Stimulated activated CD4-positive, alpha-beta T cell treated with anti-CD3 and anti-CD28 coated beads, Interleukin-1b, Interleukin-23, amount 100 ng/mL, for 1 hour (primary cell): ENCODE results near the gene RIN1.

ENCODE experiments used
- DNase-seq, 2 donors: peaks; one replicate each; pipeline ENCODE4 v3.0.0-alpha.2; 2020; ENCODE audit warnings: low read depth in 2 of 2

Gene RIN1

DNA sequence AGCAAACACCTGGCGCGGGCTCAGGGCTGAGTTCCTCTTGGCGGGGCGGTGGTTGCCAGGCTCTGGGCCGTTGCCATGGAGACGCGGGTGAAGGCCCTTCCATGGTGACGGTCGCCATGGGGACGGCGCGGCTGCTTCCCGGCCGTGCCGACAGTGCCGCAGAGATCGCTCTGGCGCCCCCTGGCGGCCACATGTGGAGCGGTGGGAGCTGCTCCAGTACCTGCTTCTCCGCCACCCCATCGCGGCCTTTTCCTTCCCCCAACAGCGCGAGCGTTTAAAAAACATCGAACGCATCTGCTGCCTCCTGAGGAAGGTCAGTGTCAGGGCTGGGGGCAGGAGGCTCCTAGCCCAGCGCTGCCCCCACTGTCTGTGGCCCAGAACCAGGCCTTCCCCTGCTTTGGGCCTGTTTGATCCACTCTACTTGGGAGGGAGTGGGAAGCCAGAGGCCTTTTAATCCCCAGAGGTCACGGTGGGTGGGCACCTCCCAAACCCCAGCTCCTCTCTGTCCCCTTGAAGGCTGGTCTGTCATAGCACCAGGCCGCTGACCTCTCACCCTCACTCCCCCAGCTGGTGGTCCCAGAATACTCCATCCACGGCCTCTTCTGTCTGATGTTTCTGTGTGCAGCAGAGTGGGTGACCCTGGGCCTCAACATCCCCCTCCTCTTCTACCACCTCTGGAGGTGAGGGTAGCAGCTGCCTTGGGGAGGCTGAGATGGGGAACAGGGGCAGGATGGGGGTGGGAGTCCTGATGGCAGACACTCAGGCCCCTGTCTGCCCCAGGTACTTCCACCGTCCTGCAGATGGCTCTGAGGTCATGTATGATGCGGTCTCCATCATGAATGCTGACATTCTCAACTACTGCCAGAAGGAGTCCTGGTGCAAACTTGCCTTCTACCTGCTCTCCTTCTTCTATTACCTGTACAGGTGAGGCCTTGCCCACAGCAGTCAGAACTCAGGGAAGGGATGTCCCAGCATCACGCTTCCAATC lies 53.5 kb downstream of the RIN1 start:
- DNase-seq, result peak; percentile 98 to 99
